ENCODE data around the gene ATP2B1.

The ATP2B1 gene

GRCh38 chr12:89539426-89540223 is 169.0 kb downstream of the ATP2B1 start:
- DNase-seq (ENCODE audit: low spot score), result no peak

- no peak for DNase-seq (ENCODE audit: low spot score)
Observed at GRCh38 chr12:89538897-89539296, 169.7 kb downstream of the ATP2B1 start.
